K562 (cell line): ENCODE measurements around the gene CNP. TPM values are rescaled to one million over a fixed set of nuclear protein-coding genes. Genes with fewer than 3 reads are reported as not detected.

Source experiments
- CBX1 ChIP-seq: sonication (generic); IDR thresholded peaks from 2 replicates; pipeline ENCODE4 v1.6.1; 2016; ENCODE audit warnings: antibody characterized with exemption, low read depth, mild to moderate bottlenecking
- CEBPB ChIP-seq: fragments of 450-650 bp; IDR thresholded peaks from 2 replicates; pipeline ENCODE4 v1.6.1; 2016; ENCODE audit warnings: missing genetic modification characterization, missing compliant biosample characterization
- CSDE1 ChIP-seq, 2 experiments: fragments of 450-650 bp; IDR thresholded peaks; 2 replicates each; pipeline ENCODE4 v1.6.1; 2016; ENCODE audit warnings: mild to moderate bottlenecking in 1 of 2
- DMBX1 ChIP-seq: fragments of 250-450 bp; sonication (Bioruptor Pico); IDR thresholded peaks from 2 replicates; pipeline ENCODE4 v1.8.0; 2022; ENCODE audit warnings: inconsistent platforms, mild to moderate bottlenecking, moderate library complexity, borderline replicate concordance
- EP400 ChIP-seq: fragments of 450-650 bp; IDR thresholded peaks from 2 replicates; pipeline ENCODE4 v1.6.1; 2017; ENCODE audit warnings: antibody characterized with exemption, mild to moderate bottlenecking, moderate library complexity
- ETV5 ChIP-seq: sonication (generic); formaldehyde crosslinking; IDR thresholded peaks from 2 replicates; pipeline ENCODE4 v1.4.0; 2020; ENCODE audit warnings: low read depth, mild to moderate bottlenecking, missing genetic modification reagents
- GATAD2A ChIP-seq: fragments of 450-650 bp; IDR thresholded peaks from 2 replicates; pipeline ENCODE4 v1.6.1; 2017
- HCFC1 ChIP-seq: IDR thresholded peaks from 2 replicates; pipeline ENCODE4 v1.6.1; 2012; ENCODE audit warnings: low read depth, low read length, improper control_type of control experiment
- HMGN3 ChIP-seq: IDR thresholded peaks from 2 replicates; pipeline ENCODE4 v1.6.1; 2011; ENCODE audit warnings: borderline replicate concordance, low read depth, mild to moderate bottlenecking, mixed read lengths, low read length; ENCODE audit not compliant: insufficient read length; ENCODE audit errors: extremely low read depth
- HNRNPL ChIP-seq: fragments of 200-400 bp; formaldehyde crosslinking; IDR thresholded peaks from 2 replicates; pipeline ENCODE4 v1.6.1; 2017; ENCODE audit warnings: low read depth, mild to moderate bottlenecking, low read length
- HNRNPUL1 ChIP-seq: fragments of 200-400 bp; formaldehyde crosslinking; IDR thresholded peaks from 2 replicates; pipeline ENCODE4 v1.6.1; 2017; ENCODE audit warnings: low read length
- RBM39 ChIP-seq: fragments of 200-400 bp; formaldehyde crosslinking; optimal IDR thresholded peaks from 2 replicates; pipeline ENCODE3; 2018; ENCODE audit warnings: low read depth, low read length
- SMARCB1 ChIP-seq: IDR thresholded peaks from 2 replicates; pipeline ENCODE4 v1.6.1; 2011; ENCODE audit warnings: improper control_type of control experiment, low read depth; ENCODE audit not compliant: insufficient read length
- SMARCC2 ChIP-seq: fragments of 450-650 bp; IDR thresholded peaks from 2 replicates; pipeline ENCODE4 v1.6.1; 2017; ENCODE audit warnings: antibody characterized with exemption, moderate library complexity, mild to moderate bottlenecking, low read depth
- TAF9B ChIP-seq: fragments of 450-650 bp; IDR thresholded peaks from 2 replicates; pipeline ENCODE4 v1.6.1; 2018; ENCODE audit warnings: mild to moderate bottlenecking; ENCODE audit not compliant: partially characterized antibody
- TBP ChIP-seq: optimal IDR thresholded peaks from 2 replicates; pipeline ENCODE3; 2011; ENCODE audit warnings: low read depth, low read length, improper control_type of control experiment
- THAP12 ChIP-seq: fragments of 250-450 bp; sonication (Bioruptor Pico); IDR thresholded peaks from 2 replicates; pipeline ENCODE4 v1.9.0; 2021; ENCODE audit warnings: mild to moderate bottlenecking, inconsistent platforms
- THRB ChIP-seq: fragments of 450-650 bp; formaldehyde crosslinking; conservative IDR thresholded peaks from 2 replicates; pipeline ENCODE4 v1.4.0; 2022; ENCODE audit warnings: mild to moderate bottlenecking, missing genetic modification characterization
- ZBTB9 ChIP-seq: fragments of 450-650 bp; formaldehyde crosslinking; IDR thresholded peaks from 2 replicates; pipeline ENCODE4 v1.4.0; 2020; ENCODE audit warnings: mild to moderate bottlenecking, moderate library complexity
- ZNF511 ChIP-seq: sonication (generic); formaldehyde crosslinking; IDR thresholded peaks from 2 replicates; pipeline ENCODE4 v1.8.0; 2022; ENCODE audit warnings: mild to moderate bottlenecking, missing genetic modification reagents
- ZSCAN29 ChIP-seq: fragments of 450-650 bp; IDR thresholded peaks from 2 replicates; pipeline ENCODE4 v1.6.1; 2017
- polyA plus RNA-seq, 8 experiments: library from polyadenylated mRNA; depleted of rRNA in 4 of 8; stranded (reverse) in 5 of 8; unstranded in 3 of 8; fragments of >200 nt; fragmentation: Nextera tagmentation in 2 of 8; fragmentation: Illumina TruSeq in 1 of 8; extraction: Ambion mirVana in 2 of 8; extraction: Trizol in 1 of 8; gene quantifications; 2 replicates each; pipeline versions ENCODE4 v1.2.1 to v1.2.3, GENCODE V29; 2011 to 2014; ENCODE audit warnings: inconsistent platforms in 1 of 8, missing spikeins in 1 of 8
- total RNA-seq, 7 experiments: library from RNA; depleted of rRNA in 6 of 7; stranded (reverse); fragments of >200 nt in 6 of 7; fragmentation: Illumina TruSeq in 2 of 7; extraction: Trizol in 2 of 7; gene quantifications; 2 replicates each; pipeline versions ENCODE4 v1.2.1 to v1.2.3, GENCODE V29; 2011 to 2021; ENCODE audit warnings: low replicate concordance in 1 of 7

CNP gene
- total and polyA plus RNA-seq, 9 of the 15 experiments (the other 6 are each of a cell fraction or from before 2014, with no cell fraction given) = 1.7 to 52.0 (median 29.1) TPM

GRCh38 chr17:41937970-41938954 is 28.3 kb upstream of the CNP start (continued):
- TF ChIP-seq SMARCB1 (no peak), EP400 (0 out of 2 replicates have a peak, but pooled peaks have one; percentile 34), ZBTB9 (CRISPR knock-in tag) (0 out of 2 replicates have a peak, but pooled peaks have one; percentile 21), HNRNPL (no peak), CSDE1 (IDR thresholded peaks at IDR 0.05) (no peak), ETV5 (CRISPR knock-in tag) (no peak), RBM39 (no peak), TAF9B (no peak), HMGN3 (no peak), DMBX1 (no peak; the same call in 1 of the 2 replicates), ZSCAN29 (no peak), THAP12 (CRISPR knock-in tag) (no peak), TBP (no peak), SMARCC2 (no peak), HNRNPUL1 (no peak), THRB (CRISPR knock-in tag) (no peak), ZNF511 (CRISPR knock-in tag) (no peak), HCFC1 (no peak), GATAD2A (no peak), CEBPB (tag) (no peak), CBX1 (no peak)
